Hepatocyte (in vitro differentiated cells): ENCODE results near the gene SHROOM4. TPM values are rescaled to one million over a fixed set of nuclear protein-coding genes. Genes with fewer than 3 reads are reported as not detected.
A peak's percentile ranks its signal among the peaks of the same experiment; 100 is the strongest.

Source experiments
- DNase-seq: peaks from one replicate; pipeline ENCODE4 v3.0.0-alpha.2; 2016; ENCODE audit warnings: low spot score
- H2AFZ ChIP-seq: fragments of 200-600 bp; sonication (generic); 2 replicates; pipeline ENCODE4 v1.6.0; 2016; ENCODE audit warnings: antibody characterized with exemption, mild to moderate bottlenecking
- H3K27ac ChIP-seq: fragments of 200-600 bp; sonication (generic); 2 replicates; pipeline ENCODE4 v1.5.1; 2016; ENCODE audit warnings: mild to moderate bottlenecking
- H3K27me3 ChIP-seq: fragments of 200-600 bp; sonication (generic); 2 replicates; pipeline ENCODE4 v1.6.1; 2016
- H3K36me3 ChIP-seq: fragments of 200-600 bp; sonication (generic); replicated peaks from 2 replicates; pipeline ENCODE4 v1.5.1; 2016; ENCODE audit warnings: low read depth; ENCODE audit not compliant: insufficient read depth
- H3K4me1 ChIP-seq: fragments of 200-600 bp; sonication (generic); 2 replicates; pipeline ENCODE4 v1.5.1; 2016; ENCODE audit warnings: mild to moderate bottlenecking, moderate library complexity; ENCODE audit not compliant: insufficient read depth
- H3K4me2 ChIP-seq: fragments of 200-600 bp; sonication (generic); 2 replicates; pipeline ENCODE4 v1.6.0; 2016
- H3K4me3 ChIP-seq: fragments of 200-600 bp; sonication (generic); 2 replicates; pipeline ENCODE4 v1.5.1; 2016; ENCODE audit warnings: mild to moderate bottlenecking
- H3K79me2 ChIP-seq: fragments of 200-600 bp; sonication (generic); 2 replicates; pipeline ENCODE4 v1.6.0; 2017; ENCODE audit warnings: mild to moderate bottlenecking
- H3K9me2 ChIP-seq: fragments of 200-600 bp; sonication (generic); replicated peaks from 2 replicates; pipeline ENCODE4 v1.6.0; 2017; ENCODE audit warnings: mild to moderate bottlenecking; ENCODE audit not compliant: insufficient read depth
- H3K9me3 ChIP-seq: fragments of 200-600 bp; sonication (generic); 2 replicates; pipeline ENCODE4 v1.5.1; 2016; ENCODE audit warnings: low read depth, mild to moderate bottlenecking
- H4K20me1 ChIP-seq: fragments of 200-600 bp; sonication (generic); 2 replicates; pipeline ENCODE4 v1.6.0; 2016; ENCODE audit warnings: mild to moderate bottlenecking; ENCODE audit not compliant: insufficient read depth, poor library complexity, severe bottlenecking
- EZH2 ChIP-seq: fragments of 200-600 bp; sonication (generic); IDR thresholded peaks from 2 replicates; pipeline ENCODE4 v1.6.1; 2016; ENCODE audit warnings: antibody characterized with exemption, mild to moderate bottlenecking, borderline replicate concordance
- EZH2phosphoT487 ChIP-seq: fragments of 200-600 bp; sonication (generic); IDR thresholded peaks from one replicate; pipeline ENCODE4 v1.6.1; 2018; ENCODE audit warnings: antibody characterized with exemption, mild to moderate bottlenecking, low read depth, moderate library complexity; ENCODE audit not compliant: unreplicated experiment, severe bottlenecking
- WGBS: methylation state at CpG from one replicate; pipeline ENCODE4 v1.1.6; 2016; ENCODE audit warnings: low lambda C conversion rate; ENCODE audit errors: missing lambda C conversion rate; 5-methylcytosine and 5-hydroxymethylcytosine counted together
- polyA plus RNA-seq: library from polyadenylated mRNA; unstranded; fragments of >200 nt; fragmentation: Nextera tagmentation; extraction: Ambion mirVana; gene quantifications from 2 replicates; pipeline ENCODE4 v1.2.1, GENCODE V29; 2016
- total RNA-seq: library from RNA; depleted of rRNA; stranded (reverse); fragments of >200 nt; gene quantifications from 2 replicates; pipeline ENCODE4 v1.2.3, GENCODE V29; 2014
- TF ChIP-seq, protein P1 (sequence below): fragments of 200-600 bp; sonication (generic); IDR thresholded peaks from 2 replicates; pipeline ENCODE4 v1.5.1; 2016; ENCODE audit warnings: antibody characterized with exemption, mild to moderate bottlenecking; ENCODE audit not compliant: poor library complexity

SHROOM4 gene
- total and polyA plus RNA-seq, 2 experiments from 2014 or later: 1.6 to 7.1 TPM

DNA sequence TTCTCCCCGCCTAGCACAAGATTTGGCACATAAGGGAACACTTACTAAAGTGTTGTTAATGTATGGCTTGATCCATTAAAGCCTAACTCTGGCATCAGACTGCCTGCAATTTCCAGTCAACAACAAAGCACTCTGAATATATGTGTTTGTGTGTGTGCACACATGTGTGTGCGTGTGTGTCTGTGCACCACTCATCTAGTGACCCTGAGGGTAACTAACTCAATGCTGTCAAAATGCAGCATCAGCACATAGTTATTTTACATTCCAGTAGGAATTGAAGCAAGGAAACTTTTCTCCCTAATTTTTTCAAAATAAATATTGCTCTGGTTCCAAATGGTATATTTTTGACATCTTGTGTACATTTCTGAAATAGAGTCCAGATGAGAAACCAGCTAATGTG is 94.4 kb downstream of the SHROOM4 start:
- Histone ChIP-seq H3K79me2 (no peaks in the 10 kb centered on the region), H3K27me3 (no peaks in the 10 kb centered on the region), H3K9me2 (no peaks in the 10 kb centered on the region), H2AFZ (no peak overlapping the region), H4K20me1 (no peaks in the 10 kb centered on the region), H3K4me3 (no peak overlapping the region), H3K36me3 (no peaks in the 10 kb centered on the region), H3K27ac (peak overlapping the region; percentile 57), H3K4me1 (no peaks in the 10 kb centered on the region), H3K4me2 (no peak overlapping the region), H3K9me3 (no peaks in the 10 kb centered on the region)
- peak; percentile 6 for DNase-seq
- WGBS: 58% methylated on average over 2 of the region's 2 CpGs
- TF ChIP-seq EZH2: no peak

DNA sequence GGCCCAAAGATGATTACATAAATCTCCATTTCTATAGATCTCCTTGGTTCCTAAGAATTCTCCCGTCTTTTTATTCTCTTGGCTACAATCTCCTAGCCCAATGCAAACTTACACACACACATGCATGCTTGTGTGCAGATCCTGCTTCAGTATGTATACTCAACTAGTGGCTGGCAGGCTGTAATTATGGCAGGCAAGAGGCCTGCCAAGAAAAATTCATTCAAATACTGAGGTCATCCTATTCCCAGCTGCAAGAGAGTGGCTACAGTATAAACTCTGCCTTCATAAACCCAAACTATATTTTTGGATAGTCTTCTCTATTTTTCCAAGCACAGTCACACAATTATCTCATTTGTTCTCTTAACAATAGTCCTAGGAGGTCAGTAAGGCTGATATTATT is 95.2 kb downstream of the SHROOM4 start:
- Histone ChIP-seq H4K20me1 (no peaks in the 10 kb centered on the region), H3K27ac (peak overlapping the region; percentile 65), H3K9me2 (no peaks in the 10 kb centered on the region), H3K9me3 (no peaks in the 10 kb centered on the region), H3K4me3 (no peak overlapping the region), H3K36me3 (no peaks in the 10 kb centered on the region), H3K4me1 (no peaks in the 10 kb centered on the region), H3K27me3 (no peaks in the 10 kb centered on the region), H2AFZ (no peak overlapping the region), H3K4me2 (no peak overlapping the region), H3K79me2 (no peaks in the 10 kb centered on the region)
- WGBS: 60% methylated on average over 1 of the region's 1 CpG
- no peak for DNase-seq
- TF ChIP-seq EZH2 (no peak), EZH2phosphoT487 (no peak)
- TF ChIP-seq, protein P1, sequence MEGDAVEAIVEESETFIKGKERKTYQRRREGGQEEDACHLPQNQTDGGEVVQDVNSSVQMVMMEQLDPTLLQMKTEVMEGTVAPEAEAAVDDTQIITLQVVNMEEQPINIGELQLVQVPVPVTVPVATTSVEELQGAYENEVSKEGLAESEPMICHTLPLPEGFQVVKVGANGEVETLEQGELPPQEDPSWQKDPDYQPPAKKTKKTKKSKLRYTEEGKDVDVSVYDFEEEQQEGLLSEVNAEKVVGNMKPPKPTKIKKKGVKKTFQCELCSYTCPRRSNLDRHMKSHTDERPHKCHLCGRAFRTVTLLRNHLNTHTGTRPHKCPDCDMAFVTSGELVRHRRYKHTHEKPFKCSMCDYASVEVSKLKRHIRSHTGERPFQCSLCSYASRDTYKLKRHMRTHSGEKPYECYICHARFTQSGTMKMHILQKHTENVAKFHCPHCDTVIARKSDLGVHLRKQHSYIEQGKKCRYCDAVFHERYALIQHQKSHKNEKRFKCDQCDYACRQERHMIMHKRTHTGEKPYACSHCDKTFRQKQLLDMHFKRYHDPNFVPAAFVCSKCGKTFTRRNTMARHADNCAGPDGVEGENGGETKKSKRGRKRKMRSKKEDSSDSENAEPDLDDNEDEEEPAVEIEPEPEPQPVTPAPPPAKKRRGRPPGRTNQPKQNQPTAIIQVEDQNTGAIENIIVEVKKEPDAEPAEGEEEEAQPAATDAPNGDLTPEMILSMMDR: no peak

DNA sequence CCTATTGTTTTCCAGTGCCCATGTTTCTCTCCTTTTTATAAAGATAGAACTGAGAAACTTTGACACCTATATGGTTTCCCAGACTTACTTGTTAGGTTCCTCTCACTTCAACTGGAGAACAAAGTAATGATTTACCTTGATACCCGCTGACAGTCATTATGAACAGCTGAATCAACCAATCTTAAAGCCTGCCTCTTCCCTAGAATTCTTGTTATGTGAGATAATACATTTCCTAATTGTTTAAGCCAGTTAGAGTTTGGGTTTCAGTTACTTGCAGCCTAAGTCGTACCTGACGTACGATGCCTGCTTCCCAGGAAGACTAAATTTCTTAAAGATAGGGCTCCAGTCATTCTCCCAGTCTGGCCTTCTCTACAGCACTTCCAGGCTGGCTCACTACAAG is 97.3 kb downstream of the SHROOM4 start:
- WGBS: 78% methylated on average over 4 of the region's 4 CpGs
- no peaks in the 10 kb centered on the region for H3K36me3 ChIP-seq
- DNase-seq: no peak

DNA sequence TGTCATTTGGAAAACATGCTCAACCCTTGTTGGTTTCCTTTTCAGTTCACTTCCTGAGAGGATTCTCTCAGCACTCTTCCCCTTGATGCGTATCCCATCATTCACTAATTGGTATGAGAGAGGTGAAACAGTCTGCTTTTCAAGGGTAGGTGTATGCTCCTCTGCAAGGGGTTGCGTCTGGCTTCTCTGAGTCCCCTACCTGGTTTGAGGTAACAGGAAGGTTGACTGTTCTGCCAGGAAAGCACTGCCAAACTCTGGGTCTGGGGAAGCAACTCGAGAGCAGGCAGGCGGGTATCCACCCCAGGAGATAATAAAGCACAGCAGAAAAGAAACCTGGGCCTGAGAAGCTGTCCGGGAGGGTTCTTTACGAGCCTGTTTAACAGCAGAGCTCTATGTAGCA is 101.2 kb downstream of the SHROOM4 start:
- WGBS: 60% methylated on average over 6 of the region's 6 CpGs
- Histone ChIP-seq H4K20me1 (no peaks in the 10 kb centered on the region), H3K4me3 (no peak overlapping the region), H3K27me3 (no peaks in the 10 kb centered on the region), H3K79me2 (no peaks in the 10 kb centered on the region), H2AFZ (no peak overlapping the region), H3K36me3 (no peaks in the 10 kb centered on the region), H3K27ac (no peak overlapping the region), H3K4me1 (no peaks in the 10 kb centered on the region), H3K9me3 (no peaks in the 10 kb centered on the region), H3K4me2 (no peak overlapping the region), H3K9me2 (no peaks in the 10 kb centered on the region)
- no peak for DNase-seq
- TF ChIP-seq EZH2phosphoT487 (no peak), EZH2 (no peak)
- TF ChIP-seq, protein P1: no peak

More for the DNA sequence above, 97.3 kb downstream of the SHROOM4 start:
- Histone ChIP-seq H3K4me2 (no peak overlapping the region), H3K27me3 (no peaks in the 10 kb centered on the region), H3K9me2 (no peaks in the 10 kb centered on the region), H4K20me1 (no peaks in the 10 kb centered on the region), H3K9me3 (no peaks in the 10 kb centered on the region), H3K27ac (no peak overlapping the region), H3K79me2 (no peaks in the 10 kb centered on the region), H3K4me3 (no peak overlapping the region), H2AFZ (no peak overlapping the region), H3K4me1 (no peaks in the 10 kb centered on the region)
- TF ChIP-seq, protein P1: no peak
- no peak for TF ChIP-seq EZH2
- no peak for TF ChIP-seq EZH2phosphoT487
